COLO668 (cell line): Measurements from ENCODE around the gene SPINDOC.
A peak's percentile ranks its signal among the peaks of the same experiment; 100 is the strongest.

Experiments
- DNase-seq: peaks from one replicate; lab custom pipeline; 2025; ENCODE audit not compliant: unreplicated experiment; lab: John Stamatoyannopoulos, UW

SPINDOC gene

DNA sequence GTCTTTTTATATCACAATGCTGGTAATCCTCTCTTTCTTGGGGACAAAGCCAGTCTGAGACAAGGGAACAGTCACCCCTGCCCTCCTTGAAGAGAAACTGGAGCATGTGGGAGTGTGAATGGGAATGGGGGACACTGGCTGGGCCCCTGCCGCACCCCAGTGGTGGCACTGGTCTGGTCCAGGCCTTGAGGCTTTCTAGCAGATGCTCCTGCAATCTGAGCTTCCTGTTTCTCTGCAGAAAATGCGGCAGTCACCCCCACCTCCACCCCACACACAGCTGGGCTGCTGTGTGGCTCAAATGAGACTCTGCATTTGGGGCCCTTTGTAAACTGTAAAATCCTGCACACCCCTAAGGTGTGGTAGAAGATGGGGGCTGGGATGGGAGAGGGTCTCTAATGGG is 19.1 kb downstream of the SPINDOC start:
- DNase-seq = no peak

GRCh38 chr11:63833048-63833447 is 19.8 kb downstream of the SPINDOC start:
- DNase-seq = no peak

GRCh38 chr11:63834535-63835157 is 21.4 kb downstream of the SPINDOC start:
- no peak for DNase-seq

- DNase-seq = no peak
Measured at GRCh38 chr11:63835158-63835545, 21.9 kb downstream of the SPINDOC start.

GRCh38 chr11:63837027-63837688 is 23.9 kb downstream of the SPINDOC start:
- peak; percentile 76 for DNase-seq

GRCh38 chr11:63837739-63838138 is 24.5 kb downstream of the SPINDOC start:
- peak; percentile 15 for DNase-seq

GRCh38 chr11:63838150-63838677 is 25.0 kb downstream of the SPINDOC start:
- DNase-seq = peak; percentile 60

DNA sequence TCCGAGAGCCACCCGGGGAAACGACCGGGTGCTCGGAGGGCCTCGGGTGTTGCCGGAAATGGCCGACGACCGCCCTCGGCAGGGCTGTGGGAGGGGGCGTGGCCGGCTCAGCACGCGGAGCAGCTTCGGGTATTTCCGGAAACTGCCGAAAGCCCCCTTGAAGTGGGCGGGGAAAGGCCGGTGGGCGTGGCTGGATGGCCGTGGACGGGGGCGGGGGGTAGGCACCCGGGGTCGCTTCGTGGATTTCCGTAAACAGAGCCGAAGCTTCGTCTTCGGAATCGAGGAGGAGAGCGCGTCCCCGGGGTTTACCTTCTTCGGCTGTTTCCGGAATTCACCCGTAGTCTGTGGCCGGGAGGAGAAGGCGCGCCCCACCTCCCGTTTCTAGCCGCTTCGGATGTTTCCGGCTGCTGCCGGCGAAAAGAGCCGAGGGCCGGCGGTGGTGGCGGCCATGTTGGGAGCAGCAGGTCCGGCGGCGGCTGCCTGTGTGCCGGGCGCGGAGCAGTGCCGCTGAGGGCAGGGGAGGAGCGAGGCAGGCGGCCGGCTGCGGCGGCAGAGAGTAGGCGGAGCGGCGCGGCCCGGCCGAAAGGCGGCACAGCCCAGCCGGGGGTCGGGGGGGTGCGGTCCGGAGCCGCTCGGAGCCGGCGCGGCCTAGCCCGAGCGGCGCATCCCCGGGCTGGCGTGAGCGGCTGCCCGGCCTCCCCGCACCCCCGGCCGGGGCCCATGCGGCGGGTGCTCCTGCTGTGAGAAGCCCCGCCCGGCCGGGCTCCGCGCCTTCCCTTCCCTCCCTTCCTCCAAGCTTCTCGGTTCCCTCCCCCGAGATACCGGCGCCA is 25.6 kb downstream of the SPINDOC start, which contains the start of gene MARK2:
MARK2 (plus strand) TSS at position 433 of the 830 bp plus-strand sequence; CDS start at position 830, 397 bp downstream.
- DNase-seq = peak; percentile 99

DNA sequence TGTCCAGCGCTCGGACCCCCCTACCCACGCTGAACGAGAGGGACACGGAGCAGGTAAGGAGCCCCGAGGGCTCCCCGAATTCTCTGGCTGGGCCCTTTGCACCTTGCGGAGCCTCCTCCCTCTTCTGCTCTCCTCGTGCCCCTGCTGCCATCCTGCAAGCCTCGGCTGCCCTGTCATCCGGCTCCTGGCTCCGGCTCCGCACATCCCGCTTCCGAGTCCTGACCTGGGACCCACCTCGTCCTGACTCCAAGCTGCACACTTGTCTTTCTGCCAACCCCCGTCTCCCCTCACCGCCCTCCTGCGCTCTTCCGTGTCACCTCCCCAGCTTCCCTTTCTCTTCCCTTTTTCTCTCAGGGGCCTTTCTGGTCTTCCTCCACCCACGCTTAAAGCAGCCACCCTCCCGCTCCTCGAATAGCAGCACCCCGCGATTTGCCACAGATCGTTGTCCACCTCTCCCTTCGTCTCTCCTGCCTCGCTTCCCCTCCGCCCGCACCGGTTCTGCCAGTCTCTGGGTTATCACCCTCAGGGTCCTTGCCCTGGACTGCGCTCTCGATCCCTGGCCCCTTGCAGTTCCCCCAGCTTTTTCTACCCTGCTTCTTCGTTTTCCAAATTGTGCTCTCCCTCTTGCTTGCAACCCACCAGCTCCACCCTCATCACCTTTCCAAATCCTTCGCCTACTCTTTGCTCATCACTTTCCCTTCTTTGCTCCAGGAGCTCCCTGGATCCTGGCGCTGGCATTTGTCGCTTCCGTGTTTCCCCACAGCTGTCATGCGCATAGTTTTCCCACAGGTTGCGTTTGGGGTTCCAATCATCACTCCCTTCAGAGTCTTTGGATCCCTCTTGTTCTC is 26.5 kb downstream of the SPINDOC start:
- DNase-seq = peak; percentile 40

GRCh38 chr11:63840356-63841060 is 27.3 kb downstream of the SPINDOC start:
- no peak for DNase-seq

- peak; percentile 11 for DNase-seq
Measured at GRCh38 chr11:63841554-63841953, 28.3 kb downstream of the SPINDOC start.

DNA sequence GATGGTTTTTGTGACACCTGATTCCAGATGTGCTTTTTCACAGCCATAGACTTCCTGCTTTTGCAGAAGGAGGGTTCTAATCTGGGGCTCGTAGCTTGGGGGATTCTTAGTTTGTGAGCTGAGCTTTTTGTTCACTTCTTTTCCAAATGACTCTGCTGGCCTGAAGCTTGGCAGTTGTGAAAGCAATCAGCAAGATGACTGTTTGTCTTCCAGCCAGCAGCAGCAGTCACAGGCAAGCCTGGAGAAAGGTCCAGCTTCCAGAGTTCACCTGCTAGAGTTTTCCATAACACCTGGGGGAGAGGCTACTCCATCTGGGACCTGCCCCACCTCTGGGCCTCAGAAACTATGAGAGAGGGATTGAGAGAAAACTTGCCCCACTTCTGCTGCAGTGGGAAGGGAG is 29.8 kb downstream of the SPINDOC start:
- no peak for DNase-seq

- no peak for DNase-seq
Measured at GRCh38 chr11:63844836-63845235, 31.6 kb downstream of the SPINDOC start.

GRCh38 chr11:63845303-63845702 is 32.0 kb downstream of the SPINDOC start:
- DNase-seq = no peak

DNA sequence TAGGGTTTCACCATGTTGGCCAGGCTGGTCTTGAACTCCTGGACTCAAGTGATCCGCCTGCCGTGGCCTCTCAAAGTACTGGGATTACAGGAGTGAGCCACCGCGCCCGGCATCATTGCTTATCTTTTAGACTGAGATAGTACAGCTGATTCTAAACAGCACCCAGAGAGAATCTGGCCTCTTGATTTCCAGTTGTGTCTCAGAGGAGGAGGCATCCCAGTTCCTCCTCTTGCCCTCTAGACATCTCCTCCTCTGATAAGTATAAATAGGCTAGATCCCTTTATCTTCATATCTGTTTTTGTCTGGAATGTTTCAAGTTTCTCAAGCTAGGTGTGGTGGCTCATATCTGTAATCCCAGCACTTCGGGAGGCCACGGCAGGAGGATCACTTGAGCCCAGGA is 32.7 kb downstream of the SPINDOC start:
- no peak for DNase-seq

GRCh38 chr11:63846897-63847296 is 33.6 kb downstream of the SPINDOC start:
- DNase-seq = no peak

DNA sequence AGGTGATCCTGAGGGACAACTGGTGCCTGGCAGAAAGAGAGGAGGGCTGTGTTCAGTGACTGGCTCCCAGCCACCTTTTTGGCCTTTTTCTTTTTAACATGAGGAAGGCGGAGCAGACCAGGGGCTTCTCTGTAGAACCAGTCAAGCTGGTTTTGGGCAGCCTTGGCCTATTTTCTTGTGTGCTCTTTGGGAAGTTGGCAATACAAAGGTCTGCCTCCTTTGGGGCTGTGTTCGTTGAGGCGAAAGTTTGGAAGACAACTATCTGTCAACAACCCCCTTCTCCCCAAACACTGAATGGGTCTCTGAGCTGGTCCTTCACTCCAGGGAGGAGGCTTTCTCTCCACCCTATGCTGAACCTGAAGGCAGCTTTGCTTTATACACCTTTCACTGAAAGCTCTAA is 34.1 kb downstream of the SPINDOC start:
- DNase-seq = no peak

DNA sequence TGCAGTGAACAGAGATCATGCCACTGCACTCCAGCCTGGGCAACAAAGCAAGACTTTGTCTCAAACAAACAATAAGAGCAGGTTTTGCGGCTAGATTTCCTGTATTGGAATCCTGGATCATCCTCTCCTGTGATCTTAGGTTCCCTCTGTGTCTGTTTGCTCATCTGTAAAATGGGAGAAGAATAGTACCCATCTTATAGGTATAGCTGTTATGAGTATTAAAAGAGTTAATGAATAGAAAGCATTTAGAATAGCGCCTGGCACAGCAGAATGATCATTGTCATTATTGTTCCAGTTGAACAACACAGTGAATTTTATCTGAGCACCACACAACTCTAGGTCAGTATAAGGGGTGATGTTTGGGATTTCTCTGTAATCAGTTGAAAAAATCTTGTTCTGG is 36.4 kb downstream of the SPINDOC start:
- no peak for DNase-seq

GRCh38 chr11:63850920-63851319 is 37.7 kb downstream of the SPINDOC start:
- no peak for DNase-seq

GRCh38 chr11:63851364-63851763 is 38.1 kb downstream of the SPINDOC start:
- DNase-seq = no peak
